ENCODE results near the gene PIP4K2A.

Gene PIP4K2A

GRCh38 chr10:22604344-22605126, 109.8 kb downstream of the PIP4K2A start:
- in situ Hi-C loops (cut with MboI; ENCODE audit: low sequenced_read_pairs) = no loop called here

GRCh38 chr10:22603581-22603980, 110.8 kb downstream of the PIP4K2A start:
- in situ Hi-C loops (cut with MboI; ENCODE audit: low sequenced_read_pairs) = no loop called here

GRCh38 chr10:22601618-22602017, 112.8 kb downstream of the PIP4K2A start:
- in situ Hi-C loops (cut with MboI; ENCODE audit: low sequenced_read_pairs) = no loop called here

- in situ Hi-C loops (cut with MboI; ENCODE audit: low sequenced_read_pairs) = no loop called here
These were observed 114.6 kb downstream of the PIP4K2A start for GRCh38 chr10:22599636-22600228.

- in situ Hi-C loops (cut with MboI; ENCODE audit: low sequenced_read_pairs) = no loop called here
These were observed 115.3 kb downstream of the PIP4K2A start for GRCh38 chr10:22599048-22599561.

GRCh38 chr10:22598478-22598877, 115.9 kb downstream of the PIP4K2A start:
- in situ Hi-C loops (cut with MboI; ENCODE audit: low sequenced_read_pairs) = no loop called here

GRCh38 chr10:22597138-22597537, 117.2 kb downstream of the PIP4K2A start:
- in situ Hi-C loops (cut with MboI; ENCODE audit: low sequenced_read_pairs) = no loop called here

GRCh38 chr10:22593636-22594198, 120.7 kb downstream of the PIP4K2A start:
- in situ Hi-C loops (cut with MboI; ENCODE audit: low sequenced_read_pairs) = no loop called here

- in situ Hi-C loops (cut with MboI; ENCODE audit: low sequenced_read_pairs) = no loop called here
These were observed 121.4 kb downstream of the PIP4K2A start for GRCh38 chr10:22593026-22593425.

GRCh38 chr10:22589851-22590514, 124.4 kb downstream of the PIP4K2A start:
- in situ Hi-C loops (cut with MboI; ENCODE audit: low sequenced_read_pairs) = no loop called here

GRCh38 chr10:22588462-22588861, 125.9 kb downstream of the PIP4K2A start:
- in situ Hi-C loops (cut with MboI; ENCODE audit: low sequenced_read_pairs) = no loop called here

- in situ Hi-C loops (cut with MboI; ENCODE audit: low sequenced_read_pairs) = no loop called here
These were observed 130.7 kb downstream of the PIP4K2A start for GRCh38 chr10:22583683-22584082.

- in situ Hi-C loops (cut with MboI; ENCODE audit: low sequenced_read_pairs) = no loop called here
These were observed 132.9 kb downstream of the PIP4K2A start for GRCh38 chr10:22581461-22581860.

GRCh38 chr10:22580711-22581110, 133.7 kb downstream of the PIP4K2A start:
- in situ Hi-C loops (cut with MboI; ENCODE audit: low sequenced_read_pairs) = no loop called here

- in situ Hi-C loops (cut with MboI; ENCODE audit: low sequenced_read_pairs) = no loop called here
These were observed 134.6 kb downstream of the PIP4K2A start for GRCh38 chr10:22579826-22580225.

- in situ Hi-C loops (cut with MboI; ENCODE audit: low sequenced_read_pairs) = loop anchor here (25.0 kb wide), 2 partner anchors 413 to 587 kb away; no protein-coding TSS in a partner anchor
These were observed 140.4 kb downstream of the PIP4K2A start for GRCh38 chr10:22573820-22574569.

GRCh38 chr10:22570733-22571430, 143.5 kb downstream of the PIP4K2A start:
- in situ Hi-C loops (cut with MboI; ENCODE audit: low sequenced_read_pairs) = loop anchor here (25.0 kb wide), 2 partner anchors 416 to 584 kb away; no protein-coding TSS in a partner anchor

- in situ Hi-C loops (cut with MboI; ENCODE audit: low sequenced_read_pairs) = loop anchor here (25.0 kb wide), 2 partner anchors 417 to 583 kb away; no protein-coding TSS in a partner anchor
These were observed 144.1 kb downstream of the PIP4K2A start for GRCh38 chr10:22570234-22570633.

GRCh38 chr10:22568928-22569327, 145.4 kb downstream of the PIP4K2A start:
- in situ Hi-C loops (cut with MboI; ENCODE audit: low sequenced_read_pairs) = loop anchor here (25.0 kb wide), 2 partner anchors 418 to 582 kb away; no protein-coding TSS in a partner anchor

- in situ Hi-C loops (cut with MboI; ENCODE audit: low sequenced_read_pairs) = loop anchor here (25.0 kb wide), 2 partner anchors 423 to 577 kb away; no protein-coding TSS in a partner anchor
These were observed 150.3 kb downstream of the PIP4K2A start for GRCh38 chr10:22564060-22564459.
